ENCODE measurements around the gene GET4. TPM values are rescaled to one million over a fixed set of nuclear protein-coding genes. Genes with fewer than 3 reads are reported as not detected.
"Not testable (repeated sequence)": the region's sequence is repeated elsewhere in the genome, so short reads cannot be mapped to it uniquely, and the experiment has no call there.

GET4 gene
- total RNA-seq, 2 experiments from 2014 or later, result 44.1 to 44.7 TPM

DNA sequence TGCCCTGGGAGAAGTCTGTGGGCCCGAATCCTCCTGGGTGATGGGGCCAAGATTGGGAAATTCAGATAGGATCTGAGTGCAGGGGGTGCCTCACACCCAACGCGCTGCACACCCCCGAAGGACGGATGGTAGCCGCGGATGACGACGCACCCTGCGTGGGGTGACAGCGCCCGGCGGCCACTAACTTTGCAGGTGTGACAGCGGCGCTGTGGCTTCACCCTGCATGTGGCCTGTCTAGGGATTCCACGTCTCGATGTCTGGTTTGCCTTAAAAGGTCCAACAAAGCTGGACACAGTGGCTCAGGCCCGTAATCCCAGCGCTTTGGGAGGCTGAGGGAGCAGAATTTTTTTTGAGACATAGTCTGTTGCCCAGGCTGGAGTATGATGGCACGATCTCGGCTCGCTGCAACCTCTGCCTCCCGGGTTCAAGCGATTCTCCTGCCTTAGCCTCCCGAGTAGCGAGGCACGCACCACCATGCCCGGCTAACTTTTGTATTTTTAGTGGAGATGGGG lies 59.6 kb downstream of the GET4 start:
- Mint-ChIP-seq H3K4me1 (peaks cover 6% of the 10 kb centered on the region), H3K27me3 (no peaks in the 10 kb centered on the region), H3K9me3 (peaks cover 10% of the 10 kb centered on the region), H3K27ac (no peak overlapping the region), H3K36me3 (peaks cover 15% of the 10 kb centered on the region), H3K4me3 (no peak overlapping the region)
- no peak for ATAC-seq (ENCODE audit: low read depth)
- DNase-seq, result no peak
- POLR2A ChIA-PET, result no interaction called here

DNA sequence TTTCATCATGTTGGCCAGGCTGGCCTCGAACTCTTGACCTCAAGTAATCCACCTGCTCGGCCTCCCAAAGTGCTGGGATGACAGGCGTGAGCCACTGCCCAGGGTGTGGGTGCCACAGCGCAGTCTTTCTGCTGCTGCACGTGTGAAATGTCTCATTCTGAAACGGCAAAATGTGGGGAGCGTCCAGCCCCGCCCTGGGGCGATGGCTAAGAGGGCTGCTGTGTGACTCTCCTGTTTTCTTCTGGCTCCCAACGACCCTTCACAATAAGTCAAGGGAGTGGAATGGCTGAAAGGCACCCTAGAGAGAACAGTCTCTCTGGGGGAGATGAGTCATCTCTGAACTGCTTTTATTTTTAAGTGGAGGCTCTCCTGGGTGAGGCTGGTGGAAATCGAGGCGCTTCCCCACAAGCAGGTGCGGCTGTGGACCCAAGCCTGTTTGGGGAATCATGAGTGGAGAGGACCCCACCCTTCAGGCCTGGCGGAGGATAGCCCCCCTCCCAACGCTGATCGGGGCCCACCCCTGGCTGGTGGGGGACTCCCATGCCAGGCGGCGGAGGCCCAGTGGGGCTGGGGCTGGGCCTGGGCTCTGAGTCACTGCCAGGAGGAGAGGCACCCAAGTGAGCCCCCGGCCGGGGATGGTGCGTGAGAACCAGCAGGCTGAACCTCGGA lies 60.2 kb downstream of the GET4 start:
- H3K9me3 Mint-ChIP-seq, result peaks cover 13% of the 10 kb centered on the region
- POLR2A ChIA-PET, result no interaction called here
- peaks cover 17% of the 10 kb centered on the region for H3K36me3 Mint-ChIP-seq
- no peaks in the 10 kb centered on the region for H3K27me3 Mint-ChIP-seq
- peaks cover 6% of the 10 kb centered on the region for H3K4me1 Mint-ChIP-seq
- H3K27ac Mint-ChIP-seq, result peak overlapping the region; percentile 42
- peak; percentile 67 for ATAC-seq (ENCODE audit: low read depth)
- H3K4me3 Mint-ChIP-seq, result no peak overlapping the region
- no peak for DNase-seq

DNA sequence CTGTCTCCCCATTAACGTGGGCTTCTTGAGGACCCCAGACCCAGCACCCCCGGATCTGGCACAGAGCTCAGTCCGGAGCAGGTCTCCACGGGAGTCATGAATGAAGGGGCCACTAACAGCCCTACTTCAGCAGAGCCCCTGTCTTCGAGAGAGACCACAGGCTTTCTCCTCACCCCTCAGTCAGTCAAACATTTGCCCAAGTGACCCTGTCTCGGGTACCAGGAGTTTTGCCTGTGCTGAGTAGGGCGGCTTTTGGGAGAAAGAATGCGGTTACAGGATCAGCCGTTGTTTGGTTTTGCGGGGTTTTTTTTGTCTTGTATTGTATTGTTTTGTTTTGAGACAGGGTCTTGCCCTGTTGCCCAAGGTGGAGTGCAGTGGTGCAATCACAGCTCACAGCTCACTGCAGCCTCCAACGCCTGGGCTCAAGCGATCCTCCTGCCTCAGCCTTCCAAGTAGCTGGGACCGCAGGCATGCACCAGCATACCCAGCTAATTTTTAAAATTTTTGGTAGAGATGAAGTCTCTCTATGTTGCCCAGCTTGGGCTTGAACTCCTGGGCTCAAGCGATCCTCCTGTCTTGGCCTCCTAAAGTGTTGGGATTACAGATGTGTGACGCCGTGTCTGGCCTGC lies 61.6 kb downstream of the GET4 start:
- Mint-ChIP-seq H3K9me3 (peaks cover 15% of the 10 kb centered on the region), H3K4me3 (no peak overlapping the region), H3K27ac (no peak overlapping the region), H3K27me3 (no peaks in the 10 kb centered on the region), H3K4me1 (peaks cover 6% of the 10 kb centered on the region), H3K36me3 (peaks cover 17% of the 10 kb centered on the region)
- ATAC-seq (ENCODE audit: low read depth), result no peak
- POLR2A ChIA-PET, result interaction anchor here (1.8 kb wide), 1 partner anchor 12 kb away, joined by 3 read pairs; no protein-coding TSS in a partner anchor
- no peak for DNase-seq

DNA sequence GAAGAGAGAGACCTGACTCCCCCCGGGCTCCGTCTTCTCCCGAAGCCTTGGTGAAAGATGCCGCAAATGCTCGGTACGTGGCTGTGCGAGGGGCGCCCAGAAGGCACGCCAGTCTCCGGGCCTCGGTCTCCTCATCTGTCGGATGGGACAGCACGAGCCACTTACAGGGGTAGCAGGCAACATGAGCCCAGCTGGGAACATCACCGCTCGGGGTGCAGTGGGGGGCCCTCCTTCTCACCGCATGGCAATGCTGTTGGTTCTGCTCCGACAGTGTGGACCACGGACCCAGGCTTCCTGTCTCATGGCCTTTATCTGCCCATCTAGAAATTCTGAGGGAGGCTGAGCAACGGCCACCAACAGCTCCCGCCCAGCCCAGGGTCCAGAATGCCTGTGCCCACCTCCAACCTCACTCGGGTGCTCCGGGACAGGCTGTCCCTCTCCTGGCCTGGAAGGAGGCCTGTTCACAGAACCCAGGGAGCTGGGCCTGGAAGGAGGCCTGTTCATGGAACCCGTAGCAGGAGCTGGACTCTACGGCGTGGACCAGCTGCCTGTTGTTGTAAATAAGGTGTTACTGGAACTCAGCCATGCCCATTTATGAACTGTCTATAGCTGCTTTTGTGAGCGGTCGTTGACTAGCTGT lies 62.3 kb downstream of the GET4 start:
- Mint-ChIP-seq H3K27ac (no peak overlapping the region), H3K9me3 (peaks cover 15% of the 10 kb centered on the region), H3K4me3 (no peak overlapping the region), H3K36me3 (peaks cover 17% of the 10 kb centered on the region), H3K27me3 (no peaks in the 10 kb centered on the region), H3K4me1 (peaks cover 6% of the 10 kb centered on the region)
- POLR2A ChIA-PET, result interaction anchor here (1.8 kb wide), 1 partner anchor 13 kb away, joined by 3 read pairs; no protein-coding TSS in a partner anchor
- DNase-seq (no peak), ATAC-seq (ENCODE audit: low read depth) (no peak)

DNA sequence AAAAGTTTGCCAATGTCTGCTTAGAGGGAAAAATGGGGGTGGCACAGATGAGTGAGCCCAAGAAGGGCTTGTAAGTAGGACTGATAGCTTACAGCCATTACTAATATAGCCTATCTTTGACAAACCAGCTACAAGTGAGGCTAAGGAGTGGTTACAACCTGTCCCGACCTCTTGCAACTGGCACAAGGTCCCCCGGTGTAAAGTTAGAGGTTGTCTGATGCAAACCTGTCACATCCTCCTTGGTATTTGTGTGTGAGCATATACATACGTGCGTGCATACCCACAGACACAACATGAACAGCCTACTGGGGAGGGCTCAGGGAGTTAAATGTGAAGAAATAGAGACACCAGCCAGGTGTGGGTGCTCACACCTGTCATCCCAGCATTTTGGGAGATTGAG lies 63.5 kb downstream of the GET4 start:
- Mint-ChIP-seq H3K4me3 (no peak overlapping the region), H3K27me3 (no peaks in the 10 kb centered on the region), H3K27ac (no peak overlapping the region), H3K36me3 (peaks cover 17% of the 10 kb centered on the region), H3K9me3 (peaks cover 15% of the 10 kb centered on the region), H3K4me1 (peaks cover 6% of the 10 kb centered on the region)
- ATAC-seq (ENCODE audit: low read depth) (no peak), DNase-seq (no peak)
- POLR2A ChIA-PET, result no interaction called here

DNA sequence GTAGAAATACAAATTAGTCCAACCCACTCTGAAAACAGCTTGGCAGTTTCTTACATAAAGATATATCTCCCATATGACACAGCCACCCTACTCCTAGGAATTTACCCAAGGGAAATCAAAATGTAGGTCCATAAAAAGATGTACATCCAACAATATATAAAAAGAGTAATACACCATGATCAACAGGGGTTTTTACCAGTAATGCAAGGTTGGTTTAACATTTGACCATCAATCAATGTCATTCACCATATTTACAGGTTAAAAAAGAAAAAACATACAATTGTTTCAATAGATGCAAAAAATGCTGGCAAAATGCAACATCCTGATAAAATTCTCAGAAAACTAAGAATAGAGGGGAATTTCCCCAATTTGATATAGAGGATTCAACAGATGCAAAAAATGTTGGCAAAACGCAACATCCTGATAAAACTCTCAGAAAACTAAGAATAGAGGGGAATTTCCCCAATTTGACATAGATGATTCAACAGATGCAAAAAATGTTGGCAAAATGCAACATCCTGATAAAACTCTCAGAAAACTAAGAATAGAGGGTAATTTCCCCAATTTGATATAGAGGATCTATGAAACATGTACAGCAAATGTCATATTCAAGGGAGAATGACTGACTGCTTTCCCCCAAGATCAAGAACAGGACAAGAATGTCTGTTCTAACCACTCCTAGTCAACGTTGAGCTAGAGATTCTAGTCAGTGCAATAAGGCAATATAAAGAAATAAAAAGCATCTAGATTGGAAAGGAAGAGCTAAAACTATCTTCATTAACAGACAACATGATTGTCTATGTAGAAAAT lies 64.5 kb downstream of the GET4 start:
- ATAC-seq (ENCODE audit: low read depth), result no peak
- no peaks in the 10 kb centered on the region for H3K27me3 Mint-ChIP-seq
- peaks cover 17% of the 10 kb centered on the region for H3K36me3 Mint-ChIP-seq
- no peak overlapping the region for H3K4me3 Mint-ChIP-seq
- H3K9me3 Mint-ChIP-seq, result peaks cover 15% of the 10 kb centered on the region
- no peak overlapping the region for H3K27ac Mint-ChIP-seq
- peaks cover 6% of the 10 kb centered on the region for H3K4me1 Mint-ChIP-seq
- DNase-seq, result no peak
- POLR2A ChIA-PET, result no interaction called here

DNA sequence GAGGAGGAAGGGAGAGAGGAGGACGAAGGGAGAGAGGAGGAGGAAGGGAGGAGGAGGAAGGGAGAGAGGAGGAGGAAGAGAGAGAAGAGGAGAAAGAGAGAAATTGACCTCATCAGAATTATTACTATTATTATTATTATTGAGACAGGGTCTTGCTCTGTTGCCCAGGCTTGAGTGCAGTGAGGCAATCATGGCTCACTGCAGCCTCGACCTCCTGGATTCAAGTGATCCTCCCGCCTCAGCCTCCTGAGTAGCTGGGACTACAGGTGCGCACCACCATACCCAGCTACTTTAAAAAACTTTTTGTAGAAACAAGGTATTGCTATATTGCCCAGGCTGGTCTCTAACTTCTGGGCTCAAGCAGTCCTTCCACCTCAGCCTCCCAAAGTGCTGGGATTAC lies 67.4 kb downstream of the GET4 start:
- H3K27ac Mint-ChIP-seq; DNase-seq; POLR2A ChIA-PET; H3K4me1 Mint-ChIP-seq; H3K27me3 Mint-ChIP-seq; ATAC-seq (ENCODE audit: low read depth); H3K4me3 Mint-ChIP-seq: not testable (repeated sequence)
- peaks cover 15% of the 10 kb centered on the region for H3K9me3 Mint-ChIP-seq
- peaks cover 15% of the 10 kb centered on the region for H3K36me3 Mint-ChIP-seq

DNA sequence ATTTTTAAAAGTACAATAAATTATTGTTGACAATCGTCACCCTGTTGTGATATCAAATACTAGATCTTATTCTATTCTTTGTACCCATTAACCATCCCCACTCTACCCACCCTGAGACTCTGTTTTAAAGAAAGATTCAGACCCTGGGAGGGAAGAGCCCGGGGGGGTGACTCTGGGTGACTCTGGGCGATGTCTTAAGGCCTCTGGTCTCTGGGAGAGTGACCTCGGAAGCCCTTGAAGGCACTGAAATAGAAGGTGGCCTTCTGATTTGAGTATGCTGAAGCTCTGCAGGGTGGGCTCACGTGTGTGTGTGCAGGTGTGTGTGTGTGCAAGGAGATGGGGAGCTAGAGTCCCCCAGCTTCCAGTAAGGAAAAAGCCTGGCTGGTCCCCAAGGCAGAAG lies 68.4 kb downstream of the GET4 start:
- no peaks in the 10 kb centered on the region for H3K27me3 Mint-ChIP-seq
- peaks cover 15% of the 10 kb centered on the region for H3K36me3 Mint-ChIP-seq
- H3K4me3 Mint-ChIP-seq, result no peak overlapping the region
- peaks cover 2% of the 10 kb centered on the region for H3K4me1 Mint-ChIP-seq
- peaks cover 15% of the 10 kb centered on the region for H3K9me3 Mint-ChIP-seq
- DNase-seq (no peak), ATAC-seq (ENCODE audit: low read depth) (no peak)
- H3K27ac Mint-ChIP-seq, result no peak overlapping the region
- POLR2A ChIA-PET, result no interaction called here

DNA sequence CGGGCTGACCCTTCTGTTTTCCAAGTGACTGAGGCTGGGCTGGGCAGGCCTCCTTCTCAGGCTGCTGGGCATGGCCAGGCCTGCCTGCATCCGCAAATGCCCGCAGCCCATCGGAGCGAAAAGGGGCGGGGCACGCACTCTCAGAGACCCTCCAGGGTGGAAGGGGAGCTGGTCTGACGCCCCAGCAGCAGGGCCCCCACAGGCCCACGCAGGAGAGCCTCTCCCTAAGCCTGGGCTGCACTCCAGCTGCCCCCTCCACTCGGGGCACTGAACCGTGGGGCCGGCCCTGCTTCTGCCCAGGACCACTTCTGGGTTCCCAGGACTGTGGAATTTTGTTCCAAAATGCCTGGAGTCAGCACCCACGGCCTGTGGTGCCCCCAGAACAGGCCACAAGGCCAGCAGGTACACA lies 68.8 kb downstream of the GET4 start:
- DNase-seq, result no peak
- H3K36me3 Mint-ChIP-seq, result peaks cover 12% of the 10 kb centered on the region
- H3K4me3 Mint-ChIP-seq, result no peak overlapping the region
- H3K27me3 Mint-ChIP-seq, result no peaks in the 10 kb centered on the region
- POLR2A ChIA-PET, result no interaction called here
- peaks cover 11% of the 10 kb centered on the region for H3K9me3 Mint-ChIP-seq
- peaks cover 2% of the 10 kb centered on the region for H3K4me1 Mint-ChIP-seq
- no peak overlapping the region for H3K27ac Mint-ChIP-seq
- no peak for ATAC-seq (ENCODE audit: low read depth)

DNA sequence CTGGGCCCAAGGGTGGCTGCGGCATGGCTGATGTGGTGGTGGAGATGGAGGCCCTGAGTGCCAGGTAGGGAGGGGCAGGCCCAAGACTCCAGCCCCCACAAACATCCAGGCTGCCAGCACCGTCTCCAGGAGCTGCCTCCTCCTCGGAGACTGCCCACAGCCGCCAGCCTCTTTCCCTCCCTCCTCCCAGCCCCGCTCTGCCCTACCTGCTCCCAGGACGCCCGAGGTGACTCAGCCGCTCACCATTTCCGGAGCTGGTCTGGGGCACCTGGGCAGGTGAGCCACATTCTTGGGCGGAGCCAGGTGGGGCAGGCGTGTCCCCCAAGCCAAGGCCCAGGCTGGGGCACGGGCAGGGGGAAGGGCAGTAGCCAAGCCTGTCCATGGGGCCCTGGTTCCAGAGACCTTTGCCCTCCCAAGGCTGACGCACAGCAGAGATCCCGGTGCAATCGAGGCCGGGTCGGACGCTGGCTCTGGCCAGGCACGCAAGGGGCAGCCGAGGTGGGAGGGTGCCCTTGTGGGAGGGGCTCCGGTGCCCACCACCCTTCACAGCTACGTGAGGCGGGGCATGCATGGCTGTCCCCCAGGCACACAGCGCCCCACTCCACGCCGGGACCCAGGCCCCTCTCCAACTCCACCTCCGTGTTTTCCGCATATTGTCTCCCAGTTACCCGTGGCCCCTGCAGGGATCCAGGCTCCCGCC lies 69.4 kb downstream of the GET4 start:
- ATAC-seq (ENCODE audit: low read depth), result no peak
- Mint-ChIP-seq H3K36me3 (peaks cover 8% of the 10 kb centered on the region), H3K27ac (no peak overlapping the region), H3K4me1 (peaks cover 2% of the 10 kb centered on the region), H3K4me3 (no peak overlapping the region), H3K9me3 (peaks cover 6% of the 10 kb centered on the region), H3K27me3 (no peaks in the 10 kb centered on the region)
- no peak for DNase-seq
- POLR2A ChIA-PET, result no interaction called here

Data from activated naive CD8-positive, alpha-beta T cell treated with anti-CD3 and anti-CD28 coated beads, Interleukin-2, amount 10 ng/mL, durations not matched to agents 7 days and 5 days (primary cell).